GM21576 (cell line): ENCODE data around the gene MLYCD.

Experiments used
- ATAC-seq: cut with Tn5 transposase; IDR thresholded peaks from one replicate; pipeline ENCODE4 v1.9.1; 2021; ENCODE audit warnings: mild to moderate bottlenecking, moderate library complexity; ENCODE audit not compliant: unreplicated experiment

MLYCD gene

GRCh38 chr16:83954577-83955016 lies 55.7 kb downstream of the MLYCD start:
- no peak for ATAC-seq

- no peak for ATAC-seq
Observed at GRCh38 chr16:83955218-83956130, 56.6 kb downstream of the MLYCD start.

GRCh38 chr16:83956336-83957289 lies 57.7 kb downstream of the MLYCD start:
- ATAC-seq = no peak

GRCh38 chr16:83957296-83957855 lies 58.5 kb downstream of the MLYCD start:
- no peak for ATAC-seq

- no peak for ATAC-seq
Observed at GRCh38 chr16:83958137-83958845, 59.4 kb downstream of the MLYCD start.

GRCh38 chr16:83958846-83959565 lies 60.1 kb downstream of the MLYCD start:
- no peak for ATAC-seq

GRCh38 chr16:83959656-83960434 lies 60.9 kb downstream of the MLYCD start:
- ATAC-seq = no peak

- no peak for ATAC-seq
Observed at GRCh38 chr16:83960521-83961249, 61.8 kb downstream of the MLYCD start.

GRCh38 chr16:83961591-83961990 lies 62.7 kb downstream of the MLYCD start:
- ATAC-seq = no peak

- no peak for ATAC-seq
Observed at GRCh38 chr16:83963277-83964119, 64.6 kb downstream of the MLYCD start.

GRCh38 chr16:83964684-83965443 lies 65.9 kb downstream of the MLYCD start:
- no peak for ATAC-seq

GRCh38 chr16:83965444-83966152 lies 66.7 kb downstream of the MLYCD start:
- ATAC-seq = no peak

GRCh38 chr16:83966153-83966696 lies 67.3 kb downstream of the MLYCD start:
- ATAC-seq = no peak

- no peak for ATAC-seq
Observed at GRCh38 chr16:83967091-83967490, 68.2 kb downstream of the MLYCD start.

- no peak for ATAC-seq
Observed at GRCh38 chr16:83967838-83968305, 69.0 kb downstream of the MLYCD start, which contains the start of gene NECAB2. Gene NECAB2, plus strand, starts transcription at chr16:83968244. Its CDS starts 405 bp downstream, at chr16:83968649.
